Activated naive CD8-positive, alpha-beta T cell treated with anti-CD3 and anti-CD28 coated beads, Interleukin-2, amount 50 U/mL, for 16 hours (primary cell): ENCODE measurements around the gene CABLES2.

Source experiments
- DNase-seq: peaks from one replicate; pipeline ENCODE4 v3.0.0-alpha.2; 2020; ENCODE audit warnings: low read depth, low spot score

The CABLES2 gene

GRCh38 chr20:62372042-62372993 is 34.8 kb downstream of the CABLES2 start:
- DNase-seq, result no peak

- DNase-seq, result no peak
These were observed 35.5 kb downstream of the CABLES2 start for GRCh38 chr20:62371588-62372041.

- DNase-seq, result no peak
These were observed 36.1 kb downstream of the CABLES2 start for GRCh38 chr20:62370807-62371587.

GRCh38 chr20:62370115-62370806 is 36.8 kb downstream of the CABLES2 start:
- no peak for DNase-seq

- DNase-seq, result no peak
These were observed 37.3 kb downstream of the CABLES2 start for GRCh38 chr20:62369815-62370114.

DNA sequence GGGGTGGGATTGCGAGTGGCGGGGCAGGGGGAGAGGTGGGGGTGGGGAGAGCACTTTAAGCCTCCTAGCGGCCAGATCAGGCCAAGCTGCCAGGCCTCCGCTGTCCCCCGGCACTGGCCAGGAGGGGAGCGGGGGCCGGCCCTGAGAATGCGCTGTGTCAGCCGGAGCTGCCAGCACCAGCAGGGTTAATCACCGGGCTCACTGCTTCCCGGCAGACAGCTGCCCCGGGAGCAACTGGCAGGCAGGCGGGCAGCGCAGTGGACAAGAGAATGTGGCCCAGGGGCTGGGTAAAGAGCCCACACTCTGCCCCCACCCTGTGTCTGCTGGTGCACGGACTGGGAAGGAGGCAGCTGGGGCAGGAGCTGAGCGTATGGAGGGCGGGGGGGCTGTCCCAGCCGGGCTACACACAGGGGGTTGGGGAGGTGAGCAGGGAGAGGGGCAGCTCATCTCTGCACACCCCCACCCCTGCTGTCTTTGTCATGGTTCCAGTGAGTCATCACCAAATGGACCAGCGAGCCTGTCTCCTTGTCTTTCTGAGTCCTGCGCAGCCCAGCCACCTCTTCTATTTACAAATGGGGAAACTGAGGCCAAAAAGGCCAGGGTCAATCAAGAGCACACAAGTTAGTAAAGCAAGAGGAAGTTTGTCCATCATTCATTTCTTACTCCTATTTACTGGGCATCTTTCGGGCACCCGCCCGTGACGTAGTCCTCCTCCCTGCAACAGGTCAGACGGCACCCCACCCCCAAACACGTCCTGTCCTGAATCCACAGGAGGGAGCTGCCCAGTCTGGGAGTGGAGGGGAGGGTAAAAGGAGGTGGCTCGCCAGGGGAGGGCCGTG is 37.9 kb downstream of the CABLES2 start:
- DNase-seq, result no peak

GRCh38 chr20:62368392-62368975 is 38.6 kb downstream of the CABLES2 start:
- no peak for DNase-seq

GRCh38 chr20:62367633-62368391 is 39.3 kb downstream of the CABLES2 start:
- DNase-seq, result no peak

- no peak for DNase-seq
These were observed 39.9 kb downstream of the CABLES2 start, which contains the start of gene LAMA5 for GRCh38 chr20:62367136-62367632. Gene LAMA5, minus strand, starts transcription at chr20:62367312. Its CDS starts 67 bp downstream, at chr20:62367245.

GRCh38 chr20:62366370-62367135 is 40.5 kb downstream of the CABLES2 start:
- no peak for DNase-seq

DNA sequence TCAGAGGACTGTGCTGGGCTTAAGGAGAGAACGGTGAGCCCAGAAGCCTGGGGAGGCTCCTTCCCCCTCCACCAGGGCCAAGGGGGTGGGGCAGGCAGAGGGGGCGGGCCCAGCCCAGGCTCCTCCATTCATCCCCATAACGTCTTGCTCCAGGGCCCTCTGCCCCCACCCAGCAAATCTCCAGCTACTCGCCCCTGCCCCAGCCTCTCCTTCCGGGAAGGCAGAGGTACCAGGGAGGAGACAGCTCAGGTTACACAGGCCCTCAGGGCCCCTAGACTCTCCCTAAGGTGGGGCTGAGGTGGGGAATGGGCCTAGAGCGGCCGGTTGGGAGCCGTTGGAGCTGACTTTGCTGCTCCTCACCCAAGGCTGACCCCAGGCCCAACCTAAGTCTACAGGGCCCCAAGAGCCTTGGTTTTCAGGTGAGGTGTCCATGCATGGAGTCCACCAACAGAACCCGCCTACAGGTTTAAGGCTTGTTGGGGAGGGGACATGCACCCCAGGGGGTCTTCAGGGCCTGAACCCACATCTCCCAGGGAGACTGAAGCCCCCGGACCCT is 41.2 kb downstream of the CABLES2 start:
- DNase-seq, result no peak

GRCh38 chr20:62364911-62365736 is 42.0 kb downstream of the CABLES2 start:
- no peak for DNase-seq

GRCh38 chr20:62363920-62364851 is 42.9 kb downstream of the CABLES2 start:
- no peak for DNase-seq

DNA sequence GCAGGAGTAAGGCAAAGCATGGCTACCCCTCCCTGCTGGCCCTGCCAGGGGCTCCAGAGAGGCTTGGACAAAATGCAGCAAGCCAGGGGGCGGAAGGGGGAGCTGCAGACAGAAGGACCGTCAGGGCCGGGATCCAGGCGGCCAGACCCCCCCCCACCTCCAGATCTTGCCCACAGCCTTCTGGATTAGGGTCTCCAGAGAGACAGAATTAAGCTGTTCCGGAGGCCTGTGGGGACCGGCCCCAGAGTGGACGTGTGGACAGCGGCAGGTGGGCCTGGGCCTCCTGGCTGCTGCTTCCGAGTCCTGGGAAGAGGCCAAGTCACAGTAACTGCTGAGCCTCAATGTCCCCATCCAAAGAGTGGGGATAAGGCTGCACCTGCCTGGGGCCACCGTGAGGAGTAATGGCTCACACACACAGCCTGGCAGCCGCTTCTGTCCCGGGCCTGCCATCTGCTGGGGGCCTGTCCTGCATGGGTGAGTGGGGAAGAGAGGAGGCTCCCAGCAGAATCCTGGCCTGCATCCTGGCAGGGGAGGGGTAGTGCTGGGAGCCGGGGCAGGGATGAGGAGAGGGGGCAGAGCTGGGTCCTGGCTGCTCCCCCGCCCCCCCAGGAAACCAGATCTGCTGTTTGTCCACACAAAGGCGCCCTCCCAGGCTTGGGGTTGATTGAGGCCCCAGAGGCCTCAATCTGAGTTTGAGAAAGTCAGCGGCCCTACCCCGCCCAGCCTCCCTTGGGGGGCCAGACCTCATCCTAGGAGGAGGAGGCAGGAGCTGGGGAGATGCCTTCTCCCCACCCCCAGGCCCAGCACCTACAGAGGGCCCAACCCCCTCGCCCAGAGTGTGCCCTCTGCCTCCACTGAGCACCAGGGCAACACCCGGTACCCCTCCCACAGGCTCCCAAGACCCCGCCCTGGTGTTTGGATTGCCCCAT is 43.8 kb downstream of the CABLES2 start:
- DNase-seq, result no peak

- no peak for DNase-seq
These were observed 44.5 kb downstream of the CABLES2 start for GRCh38 chr20:62362590-62362940.
